ENCODE data around the gene DBNL. TPM values are rescaled to one million over a fixed set of nuclear protein-coding genes. Genes with fewer than 3 reads are reported as not detected.

DBNL gene
- 136 and 219 TPM in 2 replicates for total RNA-seq

GRCh38 chr7:44044315-44045225 lies at the start of gene DBNL:
TSS of gene DBNL (plus strand) at chr7:44044702. CDS start at chr7:44044738, 36 bp downstream.

GRCh38 chr7:43997532-43997931 lies 47.0 kb upstream of the DBNL start, which contains the start of gene SPDYE1:
TSS of gene SPDYE1 (plus strand) at chr7:43997897. CDS start at chr7:43999950, 2,053 bp downstream.

DNA sequence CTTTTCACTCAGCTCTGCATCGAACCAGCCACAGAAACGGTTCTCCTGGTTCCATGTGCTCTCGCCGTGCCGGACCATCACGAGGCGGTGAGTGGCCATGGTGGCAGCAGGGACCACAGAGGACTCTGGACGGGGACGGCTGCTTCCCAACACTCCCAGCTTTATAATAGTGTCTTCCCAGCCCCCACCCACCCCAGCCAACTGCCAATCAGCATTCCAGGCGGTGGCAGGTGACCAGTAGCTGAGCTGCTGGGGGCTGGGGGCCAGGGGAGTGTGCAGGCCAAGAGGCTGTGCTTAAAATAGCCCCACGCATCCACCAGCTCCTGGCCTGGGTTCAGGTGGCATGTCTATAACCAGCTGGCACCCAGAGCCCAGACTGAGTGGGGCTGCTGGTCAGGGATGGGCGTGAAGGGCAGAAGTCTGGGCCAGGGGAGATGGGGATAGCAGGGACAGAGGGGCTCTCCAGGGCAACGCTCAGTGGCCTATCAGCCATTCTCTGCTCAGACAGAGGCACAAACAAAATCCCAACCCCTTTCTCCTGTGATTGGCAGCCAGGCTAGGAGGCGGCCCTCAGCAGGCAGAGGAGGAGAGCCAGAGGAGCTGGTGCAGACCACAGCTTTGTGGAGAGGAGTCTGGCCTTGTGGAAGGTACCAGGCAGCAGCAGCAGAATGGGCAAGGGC lies 21.1 kb downstream of the DBNL start, which contains the start of gene PGAM2:
TSS of gene PGAM2 (minus strand) at position 137 of the 680 bp plus-strand sequence. CDS start at position 99, 38 bp downstream.

DNA sequence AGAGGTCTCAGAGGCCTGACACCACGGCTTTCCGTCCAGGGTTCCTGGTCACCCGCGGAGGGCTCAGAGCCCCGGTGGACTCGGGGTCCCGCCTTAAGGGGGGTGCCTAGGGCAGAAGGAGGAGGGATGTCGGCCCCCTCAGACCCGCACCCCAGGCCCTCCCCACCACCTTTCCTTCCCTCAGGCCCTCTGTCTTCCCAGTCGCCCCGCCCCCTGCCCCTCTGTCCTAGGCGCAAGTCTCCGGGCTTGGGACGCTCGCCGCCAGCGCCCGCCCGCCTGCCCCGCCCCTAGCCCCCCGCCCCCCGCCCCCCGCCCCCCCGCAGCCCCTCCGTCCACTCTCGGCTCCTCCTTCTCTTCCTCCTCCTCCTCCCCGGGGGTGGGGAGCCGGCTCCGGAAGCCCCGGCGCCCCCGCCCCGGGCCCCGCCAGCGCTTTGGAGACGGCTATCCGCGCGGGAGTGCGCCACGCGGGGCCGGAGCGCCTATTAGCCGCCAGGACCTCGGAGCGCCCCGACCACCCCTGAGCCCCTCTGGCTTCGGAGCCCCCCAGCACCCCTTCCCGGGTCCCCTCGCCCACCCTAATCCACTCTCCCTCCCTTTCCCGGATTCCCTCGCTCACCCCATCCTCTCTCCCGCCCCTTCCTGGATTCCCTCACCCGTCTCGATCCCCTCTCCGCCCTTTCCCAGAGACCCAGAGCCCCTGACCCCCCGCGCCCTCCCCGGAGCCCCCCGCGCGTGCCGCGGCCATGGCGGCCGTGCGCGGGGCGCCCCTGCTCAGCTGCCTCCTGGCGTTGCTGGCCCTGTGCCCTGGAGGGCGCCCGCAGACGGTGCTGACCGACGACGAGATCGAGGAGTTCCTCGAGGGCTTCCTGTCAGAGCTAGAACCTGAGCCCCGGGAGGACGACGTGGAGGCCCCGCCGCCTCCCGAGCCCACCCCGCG lies 59.7 kb downstream of the DBNL start, which contains the start of gene AEBP1:
TSS of gene AEBP1 (plus strand) at position 423 of the 937 bp plus-strand sequence. CDS start at position 744, 321 bp downstream.

Other genes starting within 250 kb of the DBNL start
- gene MRPS24, start 175.2 kb upstream of the DBNL start, total RNA-seq: 70.8 and 75.0 TPM in 2 replicates
- 27.6 and 31.6 TPM in 2 replicates for gene URGCP, start 138.1 kb upstream of the DBNL start, total RNA-seq
- gene UBE2D4, start 118.3 kb upstream of the DBNL start, total RNA-seq: 5.4 and 17.8 TPM in 2 replicates
- not detected in 2 replicates for gene SPDYE1, start 46.8 kb upstream of the DBNL start, total RNA-seq
- gene PGAM2, start 20.9 kb downstream of the DBNL start, total RNA-seq: 0.56 TPM in 1 of 2 replicates, not detected in the other
- gene POLM, start 37.8 kb downstream of the DBNL start, total RNA-seq: 10.9 and 20.0 TPM in 2 replicates
- gene AEBP1, start 59.6 kb downstream of the DBNL start, total RNA-seq: 31.2 and 34.1 TPM in 2 replicates
- gene POLD2, start 78.8 kb downstream of the DBNL start, total RNA-seq: 61.2 and 146 TPM in 2 replicates
- not detected in 2 replicates for gene MYL7, start 96.6 kb downstream of the DBNL start, total RNA-seq
- 0.38 and 0.85 TPM in 2 replicates for gene GCK, start 144.7 kb downstream of the DBNL start, total RNA-seq
- 78.6 and 159 TPM in 2 replicates for gene YKT6, start 156.3 kb downstream of the DBNL start, total RNA-seq

Data from regular cardiac myocyte (primary cell).